GM12878 (cell line): ENCODE results near the gene PDE1C. TPM values are rescaled to one million over a fixed set of nuclear protein-coding genes. Genes with fewer than 3 reads are reported as not detected.

Experiments used
- BCLAF1 ChIP-seq: fragments of 450-650 bp; IDR thresholded peaks from 2 replicates; pipeline ENCODE4 v1.6.1; 2017; ENCODE audit warnings: antibody characterized with exemption, mild to moderate bottlenecking, moderate library complexity
- BHLHE40 ChIP-seq, 2 experiments: fragments of 450-650 bp in 1 of 2; IDR thresholded peaks; 2 replicates each; pipeline ENCODE4 v1.6.1; 2011 to 2017; ENCODE audit warnings: low read depth in 2 of 2, borderline replicate concordance in 1 of 2, improper control_type of control experiment in 1 of 2, low read length in 1 of 2, mild to moderate bottlenecking in 1 of 2
- HCFC1 ChIP-seq: fragments of 150-350 bp; IDR thresholded peaks from 2 replicates; pipeline ENCODE4 v1.6.1; 2014; ENCODE audit warnings: low read length
- JUNB ChIP-seq: IDR thresholded peaks from 2 replicates; pipeline ENCODE4 v1.6.1; 2016; ENCODE audit warnings: antibody characterized with exemption, mild to moderate bottlenecking
- KDM1A ChIP-seq: fragments of 200-600 bp; sonication (generic); IDR thresholded peaks from 2 replicates; pipeline ENCODE4 v1.6.1; 2016; ENCODE audit warnings: borderline replicate concordance
- NR2F1 ChIP-seq: fragments of 450-650 bp; conservative IDR thresholded peaks from 2 replicates; pipeline ENCODE4 v1.6.1; 2017; ENCODE audit warnings: mild to moderate bottlenecking
- RB1 ChIP-seq: fragments of 450-650 bp; formaldehyde crosslinking; IDR thresholded peaks from 2 replicates; pipeline ENCODE4 v1.6.1; 2017; ENCODE audit warnings: mild to moderate bottlenecking, borderline replicate concordance
- polyA plus RNA-seq, 11 experiments: library from polyadenylated mRNA; depleted of rRNA in 4 of 11; unstranded in 6 of 11; stranded (reverse) in 5 of 11; fragments of >200 nt; fragmentation: Nextera tagmentation in 4 of 11; fragmentation: Illumina TruSeq in 1 of 11; extraction: Ambion mirVana in 4 of 11; extraction: Trizol in 1 of 11; gene quantifications; 1 replicate in 1 of 11; 2 replicates in 10 of 11; pipeline versions ENCODE4 v1.2.1 to v1.2.3, GENCODE V29; 2011 to 2016; ENCODE audit warnings: inconsistent platforms in 2 of 11, missing spikeins in 2 of 11, low read depth in 1 of 11
- total RNA-seq, 4 experiments: library from RNA; depleted of rRNA in 3 of 4; stranded (reverse); fragments of >200 nt in 3 of 4; fragmentation: Illumina TruSeq in 1 of 4; extraction: Trizol in 1 of 4; gene quantifications; 2 replicates each; pipeline versions ENCODE4 v1.2.1 to v1.2.3, GENCODE V29; 2013 to 2021

PDE1C gene
- total and polyA plus RNA-seq, 10 of the 15 experiments (the other 5 are each of a cell fraction or from before 2014, with no cell fraction given), result 0.29 to 2.3 (median 0.70) TPM

GRCh38 chr7:31874631-31875386 is 195.4 kb downstream of the PDE1C start (continued):
- TF ChIP-seq HCFC1, result no peak
- no peak for TF ChIP-seq JUNB
- no peak for TF ChIP-seq BHLHE40 (IDR thresholded peaks at IDR 0.05; ENCODE audit: borderline replicate concordance in 1 of 2, low read depth in 2 of 2, low read length in 1 of 2)
- no peak for TF ChIP-seq NR2F1
- no peak for TF ChIP-seq RB1
- TF ChIP-seq KDM1A, result no peak
- TF ChIP-seq BCLAF1, result no peak
